ENCODE data around the gene CEP85L.

Gene CEP85L

GRCh38 chr6:118630067-118630466 is 21.3 kb downstream of the CEP85L start:
- no peak overlapping the region for H3K4me3 ChIP-seq (replicated peaks; ENCODE audit: low read depth, low read length)
- no peak for DNase-seq (ENCODE audit: extremely low read depth, insufficient read length)
- no peaks in the 10 kb centered on the region; the same call in none of the 2 replicates for H3K36me3 ChIP-seq (ENCODE audit: control insufficient read depth, insufficient read depth, low read length)
- TF ChIP-seq CTCF (IDR thresholded peaks at IDR 0.05; ENCODE audit: insufficient read depth, low read length, poor library complexity, severe bottlenecking), result no peak
- no peaks in the 10 kb centered on the region for H3K27me3 ChIP-seq (replicated peaks; ENCODE audit: control insufficient read depth, insufficient read depth, low read length)

- DNase-seq (ENCODE audit: extremely low read depth, insufficient read length), result no peak
- H3K36me3 ChIP-seq (ENCODE audit: control insufficient read depth, insufficient read depth, low read length), result no peaks in the 10 kb centered on the region; the same call in none of the 2 replicates
- no peak for TF ChIP-seq CTCF (IDR thresholded peaks at IDR 0.05; ENCODE audit: insufficient read depth, low read length, poor library complexity, severe bottlenecking)
Measured at GRCh38 chr6:118627724-118628123, 23.7 kb downstream of the CEP85L start.

GRCh38 chr6:118625833-118626232 is 25.6 kb downstream of the CEP85L start:
- DNase-seq (ENCODE audit: extremely low read depth, insufficient read length), result no peak
- Histone ChIP-seq H3K36me3 (ENCODE audit: control insufficient read depth, insufficient read depth, low read length) (no peaks in the 10 kb centered on the region; the same call in none of the 2 replicates), H3K4me3 (replicated peaks; ENCODE audit: low read depth, low read length) (no peak overlapping the region), H3K27me3 (replicated peaks; ENCODE audit: control insufficient read depth, insufficient read depth, low read length) (no peaks in the 10 kb centered on the region)
- no peak for TF ChIP-seq CTCF (IDR thresholded peaks at IDR 0.05; ENCODE audit: insufficient read depth, low read length, poor library complexity, severe bottlenecking)

More at GRCh38 chr6:118627724-118628123, 23.7 kb downstream of the CEP85L start:
- Histone ChIP-seq H3K4me3 (replicated peaks; ENCODE audit: low read depth, low read length) (no peak overlapping the region), H3K27me3 (replicated peaks; ENCODE audit: control insufficient read depth, insufficient read depth, low read length) (no peaks in the 10 kb centered on the region)

- Histone ChIP-seq H3K27me3 (replicated peaks; ENCODE audit: control insufficient read depth, insufficient read depth, low read length) (no peaks in the 10 kb centered on the region), H3K36me3 (ENCODE audit: control insufficient read depth, insufficient read depth, low read length) (no peaks in the 10 kb centered on the region; the same call in 1 of the 2 replicates), H3K4me3 (replicated peaks; ENCODE audit: low read depth, low read length) (no peak overlapping the region)
- TF ChIP-seq CTCF (IDR thresholded peaks at IDR 0.05; ENCODE audit: insufficient read depth, low read length, poor library complexity, severe bottlenecking), result no peak
- DNase-seq (ENCODE audit: extremely low read depth, insufficient read length), result no peak
Measured at GRCh38 chr6:118621799-118622470, 29.5 kb downstream of the CEP85L start.

GRCh38 chr6:118620202-118620601 is 31.2 kb downstream of the CEP85L start:
- Histone ChIP-seq H3K36me3 (ENCODE audit: control insufficient read depth, insufficient read depth, low read length) (no peaks in the 10 kb centered on the region), H3K27me3 (replicated peaks; ENCODE audit: control insufficient read depth, insufficient read depth, low read length) (no peaks in the 10 kb centered on the region), H3K4me3 (replicated peaks; ENCODE audit: low read depth, low read length) (no peak overlapping the region)
- TF ChIP-seq CTCF (IDR thresholded peaks at IDR 0.05; ENCODE audit: insufficient read depth, low read length, poor library complexity, severe bottlenecking), result no peak
- DNase-seq (ENCODE audit: extremely low read depth, insufficient read length), result no peak
